T follicular helper cell (primary cell): Measurements from ENCODE around the gene DOP1A.
A peak's percentile ranks its signal among the peaks of the same experiment; 100 is the strongest.
"Not testable (repeated sequence)": the region's sequence is repeated elsewhere in the genome, so short reads cannot be mapped to it uniquely, and the experiment has no call there.

ENCODE experiments used
- DNase-seq: peaks from one replicate; pipeline ENCODE4 v3.0.0-alpha.2; 2020; ENCODE audit warnings: low read depth

DOP1A gene

GRCh38 chr6:83153883-83154521 lies 86.5 kb downstream of the DOP1A start:
- DNase-seq = no peak

DNA sequence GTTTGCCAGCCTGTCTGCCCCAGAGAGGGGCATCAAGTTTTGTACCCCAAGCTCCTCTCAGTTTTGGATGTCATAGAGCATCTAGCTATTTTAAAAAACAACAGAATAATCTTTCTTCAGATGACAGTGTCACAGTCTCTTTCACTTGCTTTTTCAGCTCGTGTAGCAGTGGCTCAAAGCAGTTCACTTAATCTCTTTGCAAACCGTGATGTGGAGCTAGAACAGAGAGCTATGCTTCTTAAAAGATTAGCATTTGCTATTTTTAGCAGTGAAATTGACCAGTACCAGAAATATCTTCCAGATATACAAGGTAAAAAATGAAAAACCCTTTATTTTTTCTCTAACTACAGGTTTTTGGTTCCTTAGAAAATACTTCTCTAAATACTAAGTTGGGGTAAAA lies 88.3 kb downstream of the DOP1A start:
- no peak for DNase-seq

DNA sequence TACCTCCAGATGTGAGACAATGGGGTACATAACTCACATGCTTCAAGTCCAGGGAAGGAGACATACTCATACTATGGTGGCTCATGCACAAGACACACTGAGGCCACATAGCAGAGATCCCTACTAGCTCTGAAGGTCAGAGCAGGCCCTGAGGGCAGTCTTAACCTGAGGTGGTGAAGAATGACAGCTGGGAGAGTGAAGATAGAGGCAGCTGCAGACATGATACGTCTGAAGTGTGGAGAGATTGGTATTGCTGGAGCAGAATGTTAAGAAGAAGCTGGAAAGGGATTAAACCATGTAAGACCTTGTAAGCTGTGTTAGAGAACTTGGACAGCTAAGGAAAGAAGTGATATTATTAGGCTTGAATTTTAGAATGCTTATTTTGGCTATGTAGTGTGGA lies 92.7 kb downstream of the DOP1A start:
- no peak for DNase-seq

GRCh38 chr6:83167726-83168278 lies 100.3 kb downstream of the DOP1A start:
- no peak for DNase-seq

DNA sequence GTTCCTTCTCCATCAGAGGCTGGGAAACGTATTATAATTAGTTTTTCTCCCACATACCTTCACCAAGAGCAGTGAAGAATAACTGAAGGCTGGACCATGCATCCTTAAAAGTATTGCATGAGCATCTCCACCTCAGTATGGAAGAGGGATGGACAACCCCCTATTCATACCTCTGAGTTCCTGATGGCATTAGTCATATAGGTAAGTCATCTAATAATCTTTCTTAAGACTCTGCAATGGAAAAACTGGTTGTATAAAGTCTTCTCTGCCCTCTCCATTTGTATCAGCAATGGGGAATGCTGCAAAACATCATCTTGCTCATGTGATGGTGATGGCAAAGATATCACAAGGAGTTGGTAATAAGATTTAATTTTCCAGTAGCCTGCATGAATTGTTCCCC lies 101.1 kb downstream of the DOP1A start:
- DNase-seq = no peak

DNA sequence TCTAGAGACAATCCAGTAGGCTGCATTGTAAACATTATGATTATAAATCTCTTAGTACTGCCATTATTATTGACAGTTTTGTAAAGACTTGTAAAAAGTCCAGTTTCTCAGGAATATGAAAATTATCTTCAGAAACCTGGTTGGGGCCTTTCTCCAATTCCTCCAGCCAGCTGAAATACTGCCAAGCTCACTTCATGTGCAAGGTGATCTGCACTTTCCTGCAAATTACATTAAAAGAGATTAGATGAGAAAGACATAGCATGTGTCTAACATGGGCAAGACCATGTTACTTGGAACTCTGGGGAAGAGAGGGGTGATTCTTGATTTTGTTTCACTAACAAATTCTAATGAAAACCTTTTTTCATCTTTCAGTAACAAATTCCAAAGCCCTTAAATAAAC lies 101.6 kb downstream of the DOP1A start:
- DNase-seq = no peak

- no peak for DNase-seq
Measured at GRCh38 chr6:83169511-83169910, 102.0 kb downstream of the DOP1A start.

DNA sequence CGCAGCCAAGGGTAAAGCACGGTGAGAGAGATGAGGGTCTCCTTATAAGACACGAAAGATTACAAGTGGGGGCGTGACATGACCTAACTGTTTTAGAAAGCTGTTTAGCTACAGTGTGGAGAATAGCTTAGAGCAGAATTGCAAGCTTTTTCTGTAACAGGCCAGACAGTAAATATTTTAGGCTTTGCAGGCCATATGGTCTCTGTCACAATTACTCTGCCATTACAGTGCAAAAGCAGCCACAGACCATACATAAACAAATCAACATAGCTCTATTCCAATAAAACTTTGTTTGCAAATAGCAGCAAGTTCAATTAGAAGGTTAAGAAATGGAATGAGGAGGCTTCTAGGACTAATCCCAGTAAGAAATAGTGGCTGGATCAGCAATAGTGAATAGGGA lies 108.8 kb downstream of the DOP1A start:
- no peak for DNase-seq

DNA sequence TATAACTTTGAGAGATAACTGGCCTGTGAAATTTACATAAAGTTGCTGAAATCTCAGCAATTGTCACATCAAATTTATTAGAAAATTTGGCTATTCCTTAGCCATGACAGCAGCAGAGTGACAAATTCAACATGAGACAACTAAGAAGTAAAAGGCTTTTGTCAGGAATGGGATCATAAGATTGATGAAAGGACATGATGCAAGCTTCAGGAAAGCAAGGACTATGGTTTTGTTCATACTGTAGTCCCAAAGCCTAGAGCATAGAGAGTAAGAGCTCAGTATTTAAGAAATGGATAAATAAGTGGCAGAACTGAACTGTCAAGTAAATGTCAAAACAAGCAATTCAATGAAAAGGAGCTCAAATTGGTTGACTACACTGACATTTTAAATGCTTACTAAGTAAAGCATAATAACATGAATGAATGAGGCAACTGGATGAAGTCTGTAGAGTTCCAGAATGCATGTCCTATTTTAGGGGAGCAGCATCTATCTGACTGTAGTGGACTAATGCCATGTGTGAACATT lies 113.0 kb downstream of the DOP1A start:
- no peak for DNase-seq

DNA sequence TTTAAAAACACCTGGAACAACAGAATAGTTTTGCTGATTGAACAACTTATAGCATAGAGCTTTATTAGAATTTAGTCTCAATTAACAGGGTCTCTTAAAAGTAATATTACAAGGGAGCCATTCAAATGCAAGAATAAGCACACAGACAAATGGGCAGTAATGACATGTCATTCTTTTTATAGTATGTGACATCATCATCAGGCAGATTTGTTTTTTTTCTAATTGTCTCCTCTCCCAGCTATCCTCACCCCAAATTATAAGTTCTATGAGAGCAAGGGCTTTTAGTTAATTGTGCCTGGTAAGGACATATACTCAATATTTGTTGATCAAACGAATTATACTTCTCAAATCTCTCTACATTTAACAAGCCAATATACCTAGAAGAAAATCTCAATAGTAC lies 114.6 kb downstream of the DOP1A start:
- DNase-seq = no peak

GRCh38 chr6:83183082-83183828 lies 115.8 kb downstream of the DOP1A start:
- DNase-seq = no peak

- no peak for DNase-seq
Measured at GRCh38 chr6:83185096-83185495, 117.6 kb downstream of the DOP1A start.

GRCh38 chr6:83188501-83188900 lies 121.0 kb downstream of the DOP1A start:
- no peak for DNase-seq

DNA sequence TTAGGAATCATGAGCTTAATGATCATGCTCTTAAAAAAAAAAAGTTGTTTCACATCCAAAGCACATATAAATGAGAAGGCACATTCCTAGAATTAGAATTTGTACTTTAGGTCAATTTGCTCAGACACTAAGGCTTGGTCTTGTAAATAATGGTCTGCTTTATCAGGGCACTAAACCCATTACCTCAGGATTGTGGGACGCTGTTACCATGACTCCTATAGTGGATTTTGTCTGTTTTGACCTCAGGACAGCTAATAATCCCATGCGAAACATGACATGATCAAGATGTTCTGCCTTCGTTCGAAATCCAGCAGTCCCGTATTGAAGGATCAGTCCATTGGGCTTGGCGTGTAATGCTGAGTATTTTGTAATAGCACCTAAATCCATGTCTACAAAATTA lies 123.2 kb downstream of the DOP1A start:
- no peak for DNase-seq

- not testable (repeated sequence) for DNase-seq
Measured at GRCh38 chr6:83191974-83192373, 124.5 kb downstream of the DOP1A start.

- no peak for DNase-seq
Measured at GRCh38 chr6:83192456-83192855, 125.0 kb downstream of the DOP1A start.

DNA sequence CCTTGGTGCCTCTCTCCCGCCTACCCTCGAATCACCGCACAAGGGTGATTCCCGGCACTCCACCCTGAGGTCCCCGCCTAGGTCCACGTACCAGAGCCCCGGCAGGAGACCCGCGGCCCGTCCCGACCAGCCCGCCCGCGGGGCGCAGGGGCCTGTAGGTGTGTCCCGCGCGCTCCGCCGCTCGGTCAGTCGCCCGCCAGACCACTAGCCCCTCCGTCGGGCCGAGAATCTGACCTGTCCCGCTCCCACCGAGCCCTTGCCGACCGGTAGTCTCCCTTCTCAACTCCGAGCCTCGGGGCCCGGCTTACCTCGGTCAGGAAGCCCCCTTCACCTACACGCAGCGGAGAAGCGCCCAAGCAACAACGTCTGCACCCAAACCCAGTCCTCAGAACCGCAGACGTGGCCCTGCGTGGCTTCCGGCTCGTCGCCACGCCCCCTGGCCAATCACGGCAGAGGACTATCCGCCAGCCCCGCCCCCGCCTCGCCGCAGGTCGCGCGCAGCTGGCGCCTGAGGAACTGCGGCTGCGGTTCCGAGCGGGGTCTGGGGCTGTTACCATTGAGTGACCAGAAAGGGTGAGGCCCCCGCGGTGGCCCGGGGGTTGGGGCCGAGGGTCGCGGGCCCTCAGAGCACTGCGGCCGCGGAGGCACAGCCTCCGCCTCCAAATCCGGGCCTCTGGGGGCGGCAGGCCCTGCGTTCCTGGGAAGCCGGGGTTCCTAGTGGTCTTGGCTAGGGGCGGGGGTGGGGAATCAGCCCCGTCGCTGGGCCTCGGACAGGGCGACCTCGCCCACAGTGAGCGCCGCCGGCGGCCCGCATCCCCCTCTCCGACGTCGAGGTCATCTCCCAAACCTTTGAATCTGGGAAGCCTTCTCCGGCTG lies 125.6 kb downstream of the DOP1A start, which contains the start of the genes PGM3 and RWDD2A:
Gene PGM3 (minus strand): TSS at position 395 of the 876 bp plus-strand sequence. CDS start 2,253 bp downstream, outside the sequence.
Gene RWDD2A (plus strand): TSS at position 487 of the 876 bp plus-strand sequence. CDS start 1,095 bp downstream, outside the sequence.
- DNase-seq = peak; percentile 83

GRCh38 chr6:83193747-83194566 lies 126.5 kb downstream of the DOP1A start:
- DNase-seq = peak; percentile 5

DNA sequence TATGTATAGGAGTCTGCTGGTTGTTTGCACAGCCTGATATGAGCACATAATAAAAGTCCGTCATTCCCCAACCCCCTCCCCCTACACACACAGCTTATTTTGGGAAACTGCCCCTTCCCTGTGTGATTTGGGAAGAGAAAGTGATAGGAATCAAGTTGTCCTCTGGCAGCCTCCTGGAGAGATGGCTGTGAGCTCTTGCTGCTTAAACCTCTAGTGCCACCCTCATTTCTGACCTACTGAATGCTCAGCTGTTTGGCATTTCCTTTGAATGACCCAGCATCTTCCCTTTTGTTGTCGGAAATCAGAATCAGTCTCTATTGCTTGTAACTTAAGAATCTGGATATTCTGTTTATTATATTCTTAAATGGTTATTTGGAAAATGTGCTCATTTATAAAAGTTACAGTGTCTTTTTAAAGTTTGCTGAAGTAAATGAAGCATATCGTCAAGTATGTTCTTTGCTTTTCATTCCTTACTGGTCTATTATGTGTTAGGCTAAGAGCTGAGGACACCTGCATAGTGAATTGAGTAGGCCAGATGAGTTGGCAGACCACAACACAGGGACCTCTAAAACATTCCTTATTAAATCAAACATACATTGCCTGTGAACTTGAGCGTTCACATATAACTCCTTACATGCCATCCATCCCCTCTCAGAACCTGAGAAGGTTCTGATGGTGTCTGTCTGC lies 131.2 kb downstream of the DOP1A start:
- DNase-seq = no peak

DNA sequence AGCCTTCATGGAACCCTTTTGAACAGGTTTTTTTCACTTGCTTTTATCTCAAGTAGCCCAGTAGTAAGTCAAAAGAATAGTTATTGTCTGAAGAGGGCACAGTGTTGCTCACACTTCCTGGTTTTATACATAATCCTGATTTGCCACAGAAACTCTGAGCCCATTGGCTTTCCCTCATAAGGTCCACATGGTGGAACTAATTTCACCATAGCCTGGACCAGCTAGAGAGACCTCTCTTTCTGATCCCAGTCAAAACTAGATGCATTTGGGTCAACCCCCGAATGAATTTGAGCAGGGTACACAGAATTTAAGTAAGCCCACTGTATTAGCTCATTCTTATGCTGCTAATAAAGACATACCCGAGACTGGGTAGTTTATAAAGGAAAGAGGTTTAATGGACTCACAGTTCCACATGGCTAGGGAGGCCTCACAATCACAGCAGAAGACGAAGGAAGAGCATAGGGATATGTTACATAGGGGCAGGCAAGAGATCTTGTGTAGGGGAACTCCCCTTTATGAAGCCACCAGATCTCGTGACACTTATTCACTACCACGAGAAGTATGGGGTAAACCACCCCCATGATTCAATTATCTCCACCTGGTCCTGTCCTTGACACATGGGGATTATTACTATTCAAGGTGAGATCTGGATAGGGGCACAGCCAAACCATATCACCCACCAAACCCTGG lies 131.8 kb downstream of the DOP1A start:
- no peak for DNase-seq
